Measurements from ENCODE around the gene DCLK3.

GRCh38 chr3:36763850-36764703 lies at the start of gene DCLK3:
- TF ChIP-seq CTCF (IDR thresholded peaks at IDR 0.05) (no peak), POLR2A (IDR thresholded peaks at IDR 0.05) (no peak)
